ENCODE results near the gene MTFR1L. TPM values are rescaled to one million over a fixed set of nuclear protein-coding genes. Genes with fewer than 3 reads are reported as not detected.

The MTFR1L gene
- total and polyA plus RNA-seq, 9 of the 15 experiments (the other 6 are each of a cell fraction or from before 2014, with no cell fraction given), result 41.4 to 98.5 (median 53.7) TPM

- H3K79me2 ChIP-seq (ENCODE audit: control insufficient read depth, insufficient read depth, low read length), result peaks cover 48% of the 10 kb centered on the region
- WGBS (ENCODE audit: insufficient coverage, low coverage, missing lambda C conversion rate), result 48% methylated on average over 6 of the region's 6 CpGs
- 0 out of 2 replicates have a peak overlapping the region, but pooled peaks have one; percentile 5 for H3K4me2 ChIP-seq (ENCODE audit: insufficient read depth, low read length)
- H3K27me3 ChIP-seq (ENCODE audit: control insufficient read depth in 2 of 2, insufficient read depth in 2 of 2, low read length in 2 of 2), result no peaks in the 10 kb centered on the region
- ChIA-PET POLR2A (interaction anchor here (0.6 to 11.2 kb wide), 10 partner anchors 11 to 626 kb away, joined by 3 to 108 read pairs (median 4); partner anchors contain the start of genes MTFR1L and PAQR7), CTCF (ENCODE audit: low intra/inter-chr PET ratio) (no interaction called here)
- FAIRE-seq, result no peak
- peaks cover 10 to 25% of the 10 kb centered on the region in 2 experiments; a peak in 4 of 5 replicates for H3K4me1 ChIP-seq (replicated peaks in 1 of 2; ENCODE audit: control insufficient read depth in 2 of 2, insufficient read depth in 2 of 2, low read length in 2 of 2)
- no peaks in the 10 kb centered on the region for H3K9me1 ChIP-seq (ENCODE audit: control insufficient read depth, insufficient read depth, low read length)
- BruUV-seq (replicated peaks), result TSS peak; percentile 40
- peak overlapping the region; percentile 31; the same call in 1 of the 3 replicates for H3K27ac ChIP-seq (ENCODE audit: extremely low read depth, low read depth, low read length)
- peak overlapping the region in 1 of 2 experiments; percentile 15; a peak in 1 of 4 replicates for H3K9ac ChIP-seq (ENCODE audit: insufficient read depth in 1 of 2, low read depth in 2 of 2, low read length in 2 of 2)
- peaks cover 12% of the 10 kb centered on the region; the same call in 1 of the 2 replicates for H4K20me1 ChIP-seq (replicated peaks; ENCODE audit: control insufficient read depth, insufficient read depth, low read length)
- ATAC-seq, result peak; percentile 15; the same call in 2 of the 3 replicates
- no peak overlapping the region for H3K4me3 ChIP-seq
- TF ChIP-seq PKNOX1 (IDR thresholded peaks at IDR 0.05) (peak; percentile 77), ZNF431 (CRISPR knock-in tag; IDR thresholded peaks at IDR 0.05) (no peak)
- intact Hi-C loops (cut with micrococcal nuclease) (no loop called here), in situ Hi-C loops (cut with MboI) (no loop called here)
- no peak for DNase-seq (ENCODE audit: extremely low read depth in 1 of 4, low spot score in 3 of 4)
- peaks cover 99% of the 10 kb centered on the region for H3K36me3 ChIP-seq (ENCODE audit: control insufficient read depth, insufficient read depth, low read length)
- no peaks in the 10 kb centered on the region for H3K9me3 ChIP-seq (replicated peaks; ENCODE audit: control insufficient read depth, insufficient read depth, low read depth, low read length)
- H2AFZ ChIP-seq (ENCODE audit: low read depth, low read length), result no peak overlapping the region
Measured at GRCh38 chr1:25832336-25833037, 12.7 kb downstream of the MTFR1L start.

- Histone ChIP-seq H3K9me3 (replicated peaks; ENCODE audit: control insufficient read depth, insufficient read depth, low read depth, low read length) (no peaks in the 10 kb centered on the region), H3K9me1 (ENCODE audit: control insufficient read depth, insufficient read depth, low read length) (no peaks in the 10 kb centered on the region), H4K20me1 (replicated peaks; ENCODE audit: control insufficient read depth, insufficient read depth, low read length) (peaks cover 12% of the 10 kb centered on the region; the same call in 1 of the 2 replicates), H3K36me3 (ENCODE audit: control insufficient read depth, insufficient read depth, low read length) (peaks cover 95% of the 10 kb centered on the region), H3K79me2 (ENCODE audit: control insufficient read depth, insufficient read depth, low read length) (peaks cover 52% of the 10 kb centered on the region), H3K4me2 (ENCODE audit: insufficient read depth, low read length) (no peak overlapping the region), H3K9ac (ENCODE audit: insufficient read depth in 1 of 2, low read depth in 2 of 2, low read length in 2 of 2) (no peak overlapping the region), H3K4me3 (no peak overlapping the region), H3K27ac (ENCODE audit: extremely low read depth, low read depth, low read length) (no peak overlapping the region), H3K27me3 (ENCODE audit: control insufficient read depth in 2 of 2, insufficient read depth in 2 of 2, low read length in 2 of 2) (no peaks in the 10 kb centered on the region), H3K4me1 (replicated peaks in 1 of 2; ENCODE audit: control insufficient read depth in 2 of 2, insufficient read depth in 2 of 2, low read length in 2 of 2) (peaks cover 12 to 25% of the 10 kb centered on the region in 2 experiments; a peak in 4 of 5 replicates), H2AFZ (ENCODE audit: low read depth, low read length) (no peak overlapping the region)
- BruUV-seq (replicated peaks), result no TSS peak
- ChIA-PET CTCF (ENCODE audit: low intra/inter-chr PET ratio) (no interaction called here), POLR2A (interaction anchor here (0.6 to 11.2 kb wide), 3 partner anchors 11 to 222 kb away, joined by 3 to 108 read pairs (median 56); partner anchors contain the start of gene MTFR1L)
- no peak for ATAC-seq
- WGBS (ENCODE audit: insufficient coverage, low coverage, missing lambda C conversion rate), result 63% methylated on average over 5 of the region's 5 CpGs
- FAIRE-seq, result no peak
- intact Hi-C loops (cut with micrococcal nuclease) (no loop called here), in situ Hi-C loops (cut with MboI) (no loop called here)
- TF ChIP-seq BCOR (IDR thresholded peaks at IDR 0.05), result peak; percentile 56; the same call in 1 of the 2 replicates
- peak; percentile 91 for TF ChIP-seq ZNF121 (CRISPR knock-in tag; conservative IDR thresholded peaks at IDR 0.05)
- no peak for TF ChIP-seq ZBTB34 (CRISPR knock-in tag; IDR thresholded peaks at IDR 0.05)
- TF ChIP-seq STAG1 (CRISPR knock-in tag; IDR thresholded peaks at IDR 0.05; ENCODE audit: borderline replicate concordance), result no peak
- TF ChIP-seq EZH2 (IDR thresholded peaks at IDR 0.05; ENCODE audit: borderline replicate concordance, low read depth, low read length), result no peak
- TF ChIP-seq DPF2 (IDR thresholded peaks at IDR 0.05), result 0 out of 2 replicates have a peak, but pooled peaks have one; percentile 18
- TF ChIP-seq RBM25 (IDR thresholded peaks at IDR 0.05; ENCODE audit: low read depth, low read length, severe bottlenecking), result peak; percentile 40
- peak in 1 of 2 experiments; percentile 57; a peak in 2 of 4 replicates for TF ChIP-seq RCOR1 (IDR thresholded peaks at IDR 0.05; ENCODE audit: borderline replicate concordance in 1 of 2, low read depth in 2 of 2, low read length in 2 of 2)
- TF ChIP-seq PKNOX1 (IDR thresholded peaks at IDR 0.05), result no peak
- TF ChIP-seq PHF20 (IDR thresholded peaks at IDR 0.05; ENCODE audit: partially characterized antibody), result peak; percentile 31
- no peak for DNase-seq (ENCODE audit: extremely low read depth in 1 of 4, low spot score in 3 of 4)
Measured at GRCh38 chr1:25833158-25833557, 13.4 kb downstream of the MTFR1L start.
